Measurements from ENCODE around the gene MAP1LC3B.

The MAP1LC3B gene

GRCh38 chr16:87435372-87436224 lies 43.5 kb downstream of the MAP1LC3B start:
- DNase-seq = no peak

GRCh38 chr16:87436225-87437172 lies 44.4 kb downstream of the MAP1LC3B start:
- no peak for DNase-seq

- DNase-seq = no peak
Measured at GRCh38 chr16:87437327-87437726, 45.2 kb downstream of the MAP1LC3B start.

GRCh38 chr16:87437911-87438610 lies 45.9 kb downstream of the MAP1LC3B start:
- no peak for DNase-seq

GRCh38 chr16:87438611-87438985 lies 46.5 kb downstream of the MAP1LC3B start:
- no peak for DNase-seq

- no peak for DNase-seq
Measured at GRCh38 chr16:87439926-87440325, 47.8 kb downstream of the MAP1LC3B start.

- no peak for DNase-seq
Measured at GRCh38 chr16:87441886-87442580, 49.9 kb downstream of the MAP1LC3B start.

GRCh38 chr16:87442581-87442966 lies 50.4 kb downstream of the MAP1LC3B start:
- DNase-seq = no peak

GRCh38 chr16:87443016-87443415 lies 50.9 kb downstream of the MAP1LC3B start:
- DNase-seq = no peak

- DNase-seq = no peak
Measured at GRCh38 chr16:87443964-87444363, 51.8 kb downstream of the MAP1LC3B start.

GRCh38 chr16:87445486-87445885 lies 53.4 kb downstream of the MAP1LC3B start:
- no peak for DNase-seq

GRCh38 chr16:87446479-87446878 lies 54.3 kb downstream of the MAP1LC3B start:
- no peak for DNase-seq

- DNase-seq = no peak
Measured at GRCh38 chr16:87447323-87447722, 55.2 kb downstream of the MAP1LC3B start.

- DNase-seq = no peak
Measured at GRCh38 chr16:87448866-87449265, 56.7 kb downstream of the MAP1LC3B start.

GRCh38 chr16:87451563-87452210 lies 59.6 kb downstream of the MAP1LC3B start:
- no peak for DNase-seq

GRCh38 chr16:87453326-87453725 lies 61.2 kb downstream of the MAP1LC3B start:
- no peak for DNase-seq
